K562 (cell line): ENCODE measurements around the gene TRPM2. TPM values are rescaled to one million over a fixed set of nuclear protein-coding genes. Genes with fewer than 3 reads are reported as not detected.

ENCODE experiments used
- ATAC-seq: fragments of 200-7000 bp; cut with Tn5 transposase; 3 replicates; pipeline ENCODE4 v1.9.1; 2020; ENCODE audit warnings: moderate library complexity
- BruUV-seq: library from RNA; stranded (reverse); fragments of 400-500 nt; replicated peaks from 2 replicates; lab custom pipeline; 2021; lab: Mats Ljungman, UMichigan
- CTCF ChIA-PET: fragments of 300-600 bp; formaldehyde crosslinking; extraction: SDS; loops from one replicate; lab custom pipeline; 2021; ENCODE audit warnings: low intra/inter-chr PET ratio; lab: Yijun Ruan, JAX
- POLR2A ChIA-PET: fragments of 300-600, 350-650 bp; sonication (Branson Sonifier 250); formaldehyde crosslinking; extraction: SDS; loops from one replicate; lab custom pipeline; 2021; ENCODE audit warnings: antibody characterized with exemption, inconsistent platforms; lab: Yijun Ruan, JAX
- DNase-seq, 4 experiments: peaks; one replicate each; pipeline versions ENCODE4 v3.0.0 to v3.0.0-alpha.2; 2011 to 2018; ENCODE audit warnings: low spot score in 3 of 4, mixed read lengths in 3 of 4; ENCODE audit errors: extremely low read depth in 1 of 4
- FAIRE-seq: peaks from 2 replicates; lab custom pipeline; 2011; peaks lifted over from hg19 to GRCh38; lab: Jason Lieb, UNC
- H2AFZ ChIP-seq: 2 replicates; pipeline ENCODE4 v1.6.0; 2011; ENCODE audit warnings: low read depth, low read length, control low read depth, inconsistent platforms
- H3K27ac ChIP-seq: fragments of 200-600 bp; 3 replicates; pipeline ENCODE4 v1.8.0; 2011; ENCODE audit warnings: low read depth, mild to moderate bottlenecking, control low read depth, inconsistent platforms, low read length, moderate library complexity, mixed read lengths; ENCODE audit errors: extremely low read depth
- H3K27me3 ChIP-seq, 2 experiments: fragments of 300-600 bp in 1 of 2; 2 replicates in 1 of 2; 3 replicates in 1 of 2; pipeline versions ENCODE4 v1.6.0 to v1.8.0; 2011; ENCODE audit warnings: inconsistent platforms in 2 of 2, low read length in 2 of 2, mild to moderate bottlenecking in 1 of 2, mixed read lengths in 1 of 2, moderate library complexity in 1 of 2; ENCODE audit not compliant: control insufficient read depth in 2 of 2, insufficient read depth in 2 of 2
- H3K36me3 ChIP-seq: fragments of 300-600 bp; 3 replicates; pipeline ENCODE4 v1.8.0; 2011; ENCODE audit warnings: mild to moderate bottlenecking, low read length, inconsistent platforms; ENCODE audit not compliant: control insufficient read depth, insufficient read depth
- H3K4me1 ChIP-seq, 2 experiments: fragments of 200-600 bp in 1 of 2; replicated peaks in 1 of 2; 2 replicates in 1 of 2; 3 replicates in 1 of 2; pipeline versions ENCODE4 v1.5.1 to v1.8.0; 2011; ENCODE audit warnings: inconsistent platforms in 2 of 2, low read length in 2 of 2, mild to moderate bottlenecking in 1 of 2, mixed read lengths in 1 of 2, moderate library complexity in 1 of 2; ENCODE audit not compliant: control insufficient read depth in 2 of 2, insufficient read depth in 2 of 2
- H3K4me2 ChIP-seq: 2 replicates; pipeline ENCODE4 v1.6.1; 2011; ENCODE audit warnings: low read length, control low read depth, inconsistent platforms, mixed read lengths; ENCODE audit not compliant: insufficient read depth
- H3K4me3 ChIP-seq: fragments of 200-600 bp; sonication (generic), shearing (Covaris generic); 2 replicates; pipeline ENCODE4 v1.5.1; 2016; ENCODE audit warnings: control low read depth, inconsistent platforms
- H3K79me2 ChIP-seq: fragments of 200-600 bp; 3 replicates; pipeline ENCODE4 v1.8.0; 2011; ENCODE audit warnings: low read length, inconsistent platforms; ENCODE audit not compliant: control insufficient read depth, insufficient read depth
- H3K9ac ChIP-seq, 2 experiments: 2 replicates each; pipeline versions ENCODE4 v1.6.0 to v1.6.1; 2011; ENCODE audit warnings: low read depth in 2 of 2, low read length in 2 of 2, control low read depth in 1 of 2, inconsistent platforms in 1 of 2, mild to moderate bottlenecking in 1 of 2, mixed read lengths in 1 of 2; ENCODE audit not compliant: insufficient read depth in 1 of 2
- H3K9me1 ChIP-seq: one replicate; pipeline ENCODE4 v1.6.0; 2011; ENCODE audit warnings: inconsistent platforms, mild to moderate bottlenecking, low read length, moderate library complexity; ENCODE audit not compliant: control insufficient read depth, insufficient read depth
- H3K9me3 ChIP-seq: replicated peaks from 2 replicates; pipeline ENCODE4 v1.5.1; 2011; ENCODE audit warnings: low read depth, low read length, inconsistent platforms; ENCODE audit not compliant: control insufficient read depth, insufficient read depth
- H4K20me1 ChIP-seq: replicated peaks from 2 replicates; pipeline ENCODE4 v1.6.1; 2011; ENCODE audit warnings: low read length, inconsistent platforms, mixed read lengths; ENCODE audit not compliant: control insufficient read depth, insufficient read depth
- ZNF551 ChIP-seq: fragments of 250-450 bp; sonication (Bioruptor Pico); IDR thresholded peaks from 2 replicates; pipeline ENCODE4 v1.5.0; 2021; ENCODE audit warnings: mild to moderate bottlenecking, moderate library complexity
- WGBS: fragments of 100-300 bp; shearing (Covaris generic); methylation state at CpG from one replicate; pipeline ENCODE4 v1.1.6; 2016; ENCODE audit warnings: low coverage, mixed read lengths; ENCODE audit not compliant: insufficient coverage; ENCODE audit errors: missing lambda C conversion rate; 5-methylcytosine and 5-hydroxymethylcytosine counted together
- in situ Hi-C: fragments of 300-500 bp; cut with MboI; formaldehyde crosslinking; loops from 4 replicates; pipeline ENCODE4 v1.15.0; 2018; ENCODE audit warnings: inconsistent platforms, mixed read lengths
- intact Hi-C: fragments of 100-400 bp; cut with micrococcal nuclease; formaldehyde crosslinking; loops from 2 replicates; pipeline ENCODE4 v1.14.2; 2022
- polyA plus RNA-seq, 8 experiments: library from polyadenylated mRNA; depleted of rRNA in 4 of 8; stranded (reverse) in 5 of 8; unstranded in 3 of 8; fragments of >200 nt; fragmentation: Nextera tagmentation in 2 of 8; fragmentation: Illumina TruSeq in 1 of 8; extraction: Ambion mirVana in 2 of 8; extraction: Trizol in 1 of 8; gene quantifications; 2 replicates each; pipeline versions ENCODE4 v1.2.1 to v1.2.3, GENCODE V29; 2011 to 2014; ENCODE audit warnings: inconsistent platforms in 1 of 8, missing spikeins in 1 of 8
- total RNA-seq, 7 experiments: library from RNA; depleted of rRNA in 6 of 7; stranded (reverse); fragments of >200 nt in 6 of 7; fragmentation: Illumina TruSeq in 2 of 7; extraction: Trizol in 2 of 7; gene quantifications; 2 replicates each; pipeline versions ENCODE4 v1.2.1 to v1.2.3, GENCODE V29; 2011 to 2021; ENCODE audit warnings: low replicate concordance in 1 of 7
- TF ChIP-seq, protein P1 (sequence below): sonication (generic); formaldehyde crosslinking; IDR thresholded peaks from 2 replicates; pipeline ENCODE4 v1.8.1; 2023; ENCODE audit warnings: mild to moderate bottlenecking, missing genetic modification reagents

Gene TRPM2
- total and polyA plus RNA-seq, 9 of the 15 experiments (the other 6 are each of a cell fraction or from before 2014, with no cell fraction given) = 0.33 to 2.1 (median 0.98) TPM; not detected in 2

- WGBS = under 1% methylated on average over 7 of the region's 7 CpGs
- TF ChIP-seq, protein P1, sequence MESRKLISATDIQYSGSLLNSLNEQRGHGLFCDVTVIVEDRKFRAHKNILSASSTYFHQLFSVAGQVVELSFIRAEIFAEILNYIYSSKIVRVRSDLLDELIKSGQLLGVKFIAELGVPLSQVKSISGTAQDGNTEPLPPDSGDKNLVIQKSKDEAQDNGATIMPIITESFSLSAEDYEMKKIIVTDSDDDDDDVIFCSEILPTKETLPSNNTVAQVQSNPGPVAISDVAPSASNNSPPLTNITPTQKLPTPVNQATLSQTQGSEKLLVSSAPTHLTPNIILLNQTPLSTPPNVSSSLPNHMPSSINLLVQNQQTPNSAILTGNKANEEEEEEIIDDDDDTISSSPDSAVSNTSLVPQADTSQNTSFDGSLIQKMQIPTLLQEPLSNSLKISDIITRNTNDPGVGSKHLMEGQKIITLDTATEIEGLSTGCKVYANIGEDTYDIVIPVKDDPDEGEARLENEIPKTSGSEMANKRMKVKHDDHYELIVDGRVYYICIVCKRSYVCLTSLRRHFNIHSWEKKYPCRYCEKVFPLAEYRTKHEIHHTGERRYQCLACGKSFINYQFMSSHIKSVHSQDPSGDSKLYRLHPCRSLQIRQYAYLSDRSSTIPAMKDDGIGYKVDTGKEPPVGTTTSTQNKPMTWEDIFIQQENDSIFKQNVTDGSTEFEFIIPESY = no peak
- TF ChIP-seq ZNF551 (CRISPR knock-in tag) = no peak
- H3K79me2 ChIP-seq = no peaks in the 10 kb centered on the region
- DNase-seq (no peak), ATAC-seq (no peak), FAIRE-seq (no peak)
- no peak overlapping the region for H3K4me2 ChIP-seq
- no peak overlapping the region for H3K4me3 ChIP-seq
- POLR2A ChIA-PET = interaction anchor here (1.2 kb wide), 1 partner anchor 11 kb away, joined by 4 read pairs; no protein-coding TSS in a partner anchor
- in situ Hi-C loops (no loop called here), intact Hi-C loops (no loop called here)
- H3K27ac ChIP-seq = no peak overlapping the region
- no peak overlapping the region for H3K9ac ChIP-seq
- peaks cover 0 to 8% of the 10 kb centered on the region in 2 experiments; a peak in 2 of 5 replicates for H3K4me1 ChIP-seq
- H4K20me1 ChIP-seq = no peaks in the 10 kb centered on the region
- H2AFZ ChIP-seq = no peak overlapping the region
- no peaks in the 10 kb centered on the region for H3K36me3 ChIP-seq
- H3K27me3 ChIP-seq = peaks cover 7 to 33% of the 10 kb centered on the region in 2 experiments; a peak in 3 of 5 replicates
- CTCF ChIA-PET = no interaction called here
- no peaks in the 10 kb centered on the region for H3K9me1 ChIP-seq
- H3K9me3 ChIP-seq = no peaks in the 10 kb centered on the region
- no TSS peak for BruUV-seq
Observed at GRCh38 chr21:44477712-44478111, 124.3 kb downstream of the TRPM2 start.
